HepG2 (cell line): ENCODE data around the gene FAM81A. TPM values are rescaled to one million over a fixed set of nuclear protein-coding genes. Genes with fewer than 3 reads are reported as not detected.

Experiments used
- ATAC-seq: fragments of 200-7000 bp; cut with Tn5 transposase; 3 replicates; pipeline ENCODE4 v1.9.1; 2020; ENCODE audit warnings: mild to moderate bottlenecking, moderate library complexity
- BruUV-seq: library from RNA; stranded (reverse); fragments of 400-500 nt; replicated peaks from 2 replicates; lab custom pipeline; 2021; lab: Mats Ljungman, UMichigan
- CTCF ChIA-PET: fragments of 300-600 bp; formaldehyde crosslinking; extraction: SDS; loops from one replicate; lab custom pipeline; 2021; ENCODE audit warnings: low total read pairs, inconsistent platforms, low intra/inter-chr PET ratio; lab: Yijun Ruan, JAX
- POLR2A ChIA-PET: fragments of 350-600 bp; sonication (Branson Sonifier 250); formaldehyde crosslinking; loops from one replicate; lab custom pipeline; 2020; ENCODE audit warnings: antibody characterized with exemption, inconsistent platforms; lab: Yijun Ruan, JAX
- DNase-seq: peaks from one replicate; pipeline ENCODE4 v3.0.0-alpha.2; 2015; ENCODE audit warnings: low spot score
- FAIRE-seq: peaks from 3 replicates; lab custom pipeline; 2011; peaks lifted over from hg19 to GRCh38; lab: Jason Lieb, UNC
- H2AFZ ChIP-seq: one replicate; pipeline ENCODE4 v1.6.1; 2011; ENCODE audit warnings: low read length, inconsistent platforms
- H3K27ac ChIP-seq: fragments of 300-600 bp; 3 replicates; pipeline ENCODE4 v1.8.0; 2011; ENCODE audit warnings: mixed run types, mild to moderate bottlenecking, mixed read lengths, low read length, inconsistent platforms; ENCODE audit not compliant: insufficient read depth; ENCODE audit errors: extremely low read length
- H3K27me3 ChIP-seq, 2 experiments: fragments of 200-600 bp in 1 of 2; 2 replicates in 1 of 2; 3 replicates in 1 of 2; pipeline versions ENCODE4 v1.6.0 to v1.8.0; 2011; ENCODE audit warnings: low read length in 2 of 2, mild to moderate bottlenecking in 2 of 2, moderate library complexity in 2 of 2, inconsistent platforms in 1 of 2; ENCODE audit not compliant: insufficient read depth in 2 of 2, control insufficient read depth in 1 of 2
- H3K36me3 ChIP-seq, 2 experiments: fragments of 200-600 bp in 1 of 2; replicated peaks in 1 of 2; 2 replicates in 1 of 2; 3 replicates in 1 of 2; pipeline versions ENCODE4 v1.5.1 to v1.8.0; 2011; ENCODE audit warnings: low read length in 2 of 2, inconsistent platforms in 1 of 2; ENCODE audit not compliant: insufficient read depth in 2 of 2, control insufficient read depth in 1 of 2
- H3K4me1 ChIP-seq: 2 replicates; pipeline ENCODE4 v1.5.1; 2012; ENCODE audit warnings: low read length, inconsistent platforms; ENCODE audit not compliant: insufficient read depth
- H3K4me2 ChIP-seq: 2 replicates; pipeline ENCODE4 v1.6.0; 2011; ENCODE audit warnings: low read depth, low read length, inconsistent platforms
- H3K4me3 ChIP-seq, 3 experiments: fragments of 200-600 bp in 1 of 3; sonication (generic), shearing (Covaris generic) in 1 of 3; replicated peaks in 1 of 3; 2 replicates each; pipeline ENCODE4 v1.5.1; 2011 to 2016; ENCODE audit warnings: low read length in 3 of 3, inconsistent platforms in 2 of 3, low read depth in 2 of 3, mild to moderate bottlenecking in 2 of 3, control low read depth in 1 of 3, mixed read lengths in 1 of 3; ENCODE audit not compliant: insufficient read depth in 1 of 3
- H3K79me2 ChIP-seq: one replicate; pipeline ENCODE4 v1.6.1; 2011; ENCODE audit warnings: low read length, inconsistent platforms; ENCODE audit not compliant: insufficient read depth
- H3K9ac ChIP-seq: 2 replicates; pipeline ENCODE4 v1.6.0; 2011; ENCODE audit warnings: mild to moderate bottlenecking, low read depth, low read length, inconsistent platforms; ENCODE audit not compliant: insufficient read depth
- H3K9me3 ChIP-seq: 2 replicates; pipeline ENCODE4 v1.5.1; 2012; ENCODE audit warnings: mild to moderate bottlenecking, low read length
- H4K20me1 ChIP-seq: 2 replicates; pipeline ENCODE4 v1.6.0; 2011; ENCODE audit warnings: inconsistent platforms, mild to moderate bottlenecking, low read length, moderate library complexity; ENCODE audit not compliant: insufficient read depth
- NR3C1 ChIP-seq: sonication (generic); formaldehyde crosslinking; IDR thresholded peaks from 2 replicates; pipeline ENCODE4 v1.4.0; 2020; ENCODE audit warnings: missing genetic modification reagents
- SALL1 ChIP-seq: sonication (generic); formaldehyde crosslinking; IDR thresholded peaks from 2 replicates; pipeline ENCODE4 v1.8.0; 2022; ENCODE audit warnings: mild to moderate bottlenecking, missing genetic modification reagents
- SMARCC2 ChIP-seq: fragments of 450-650 bp; IDR thresholded peaks from 2 replicates; pipeline ENCODE4 v1.6.1; 2017; ENCODE audit warnings: antibody characterized with exemption, mild to moderate bottlenecking
- ZNF367 ChIP-seq: sonication (generic); formaldehyde crosslinking; IDR thresholded peaks from 2 replicates; pipeline ENCODE4 v1.4.0; 2020; ENCODE audit warnings: missing genetic modification reagents, borderline replicate concordance
- ZNF773 ChIP-seq: sonication (generic); formaldehyde crosslinking; IDR thresholded peaks from 2 replicates; pipeline ENCODE4 v1.4.0; 2020; ENCODE audit warnings: missing genetic modification reagents, borderline replicate concordance
- WGBS: methylation state at CpG from one replicate; pipeline ENCODE4 v1.1.6; 2017; ENCODE audit warnings: low lambda C conversion rate; 5-methylcytosine and 5-hydroxymethylcytosine counted together
- in situ Hi-C: cut with HindIII; loops from 2 replicates; pipeline ENCODE4 v1.10.0; 2017; ENCODE audit warnings: low pct_unique_long_range_greater_than_20kb; ENCODE audit not compliant: extremely low pct_ligation_motif_present
- intact Hi-C: fragments of 100-400 bp; cut with micrococcal nuclease; formaldehyde crosslinking; loops from one replicate; pipeline ENCODE4 v1.10.0; 2022; ENCODE audit not compliant: unreplicated experiment
- polyA plus RNA-seq, 8 experiments: library from polyadenylated mRNA; depleted of rRNA in 3 of 8; stranded (reverse) in 7 of 8; unstranded in 1 of 8; fragments of >200 nt; fragmentation: Illumina TruSeq in 4 of 8; extraction: Trizol in 4 of 8; gene quantifications; 2 replicates each; pipeline versions ENCODE4 v1.2.1 to v1.2.3, GENCODE V29; 2011 to 2016; ENCODE audit warnings: low read depth in 4 of 8, missing spikeins in 1 of 8, mixed read lengths in 1 of 8; ENCODE audit not compliant: insufficient read depth in 1 of 8
- total RNA-seq, 5 experiments: library from RNA; depleted of rRNA; stranded (reverse); fragments of >200 nt; fragmentation: Illumina TruSeq; extraction: Trizol; gene quantifications; 2 replicates each; pipeline ENCODE4 v1.2.3, GENCODE V29; 2016; ENCODE audit warnings: low read depth in 1 of 5
- TF ChIP-seq, protein P1 (sequence below): sonication (generic); formaldehyde crosslinking; IDR thresholded peaks from 2 replicates; pipeline ENCODE4 v1.5.0; 2020; ENCODE audit warnings: missing genetic modification reagents
- TF ChIP-seq, protein P2 (sequence below): sonication (generic); formaldehyde crosslinking; IDR thresholded peaks from 2 replicates; pipeline ENCODE4 v1.4.0; 2020; ENCODE audit warnings: missing genetic modification reagents
- TF ChIP-seq, protein P3 (sequence below): sonication (generic); formaldehyde crosslinking; IDR thresholded peaks from 2 replicates; pipeline ENCODE4 v1.4.0; 2020; ENCODE audit warnings: missing genetic modification reagents
- TF ChIP-seq, protein P4 (sequence below): sonication (generic); formaldehyde crosslinking; IDR thresholded peaks from 2 replicates; pipeline ENCODE4 v1.9.0; 2021; ENCODE audit warnings: missing genetic modification reagents, borderline replicate concordance

FAM81A gene
- total and polyA plus RNA-seq, 2 of the 13 experiments (the other 11 are each of a cell fraction or from before 2014, with no cell fraction given): 0.09 TPM; not detected in 1

DNA sequence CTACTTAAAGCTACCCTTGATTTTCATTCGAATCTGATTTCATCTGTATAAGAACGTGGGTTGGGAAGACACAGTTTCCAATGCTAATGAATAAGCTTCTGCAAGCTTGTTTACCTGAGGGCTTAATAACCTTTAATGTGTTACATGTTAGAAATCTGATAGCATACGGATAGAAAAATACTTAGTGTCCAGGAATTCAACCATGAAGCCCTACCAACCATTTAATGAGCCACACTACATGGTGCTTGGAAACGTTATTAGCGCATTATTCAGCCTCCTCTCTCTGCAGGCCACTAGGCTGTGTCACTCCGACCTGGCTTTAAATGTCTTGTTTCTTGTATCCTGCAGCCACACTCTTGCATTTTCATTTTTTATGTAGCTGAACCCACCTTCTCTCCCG lies 1.6 kb downstream of the FAM81A start:
- Histone ChIP-seq H3K27me3 (peaks cover 0 to 51% of the 10 kb centered on the region in 2 experiments; a peak in 3 of 5 replicates), H2AFZ (no peak overlapping the region), H3K9me3 (no peaks in the 10 kb centered on the region), H3K36me3 (no peaks in the 10 kb centered on the region), H3K4me2 (no peak overlapping the region), H3K4me1 (peaks cover 22% of the 10 kb centered on the region), H3K27ac (no peak overlapping the region), H3K79me2 (no peaks in the 10 kb centered on the region), H3K4me3 (no peak overlapping the region), H3K9ac (no peak overlapping the region), H4K20me1 (no peaks in the 10 kb centered on the region)
- DNase-seq: no peak
- POLR2A ChIA-PET: no interaction called here
- WGBS: 45% methylated on average over 6 of the region's 7 CpGs
- FAIRE-seq: no peak
- CTCF ChIA-PET: no interaction called here
- no peak for ATAC-seq
- TF ChIP-seq, protein P1, sequence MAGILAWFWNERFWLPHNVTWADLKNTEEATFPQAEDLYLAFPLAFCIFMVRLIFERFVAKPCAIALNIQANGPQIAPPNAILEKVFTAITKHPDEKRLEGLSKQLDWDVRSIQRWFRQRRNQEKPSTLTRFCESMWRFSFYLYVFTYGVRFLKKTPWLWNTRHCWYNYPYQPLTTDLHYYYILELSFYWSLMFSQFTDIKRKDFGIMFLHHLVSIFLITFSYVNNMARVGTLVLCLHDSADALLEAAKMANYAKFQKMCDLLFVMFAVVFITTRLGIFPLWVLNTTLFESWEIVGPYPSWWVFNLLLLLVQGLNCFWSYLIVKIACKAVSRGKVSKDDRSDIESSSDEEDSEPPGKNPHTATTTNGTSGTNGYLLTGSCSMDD (CRISPR knock-in tag): no peak
- TF ChIP-seq, protein P2, sequence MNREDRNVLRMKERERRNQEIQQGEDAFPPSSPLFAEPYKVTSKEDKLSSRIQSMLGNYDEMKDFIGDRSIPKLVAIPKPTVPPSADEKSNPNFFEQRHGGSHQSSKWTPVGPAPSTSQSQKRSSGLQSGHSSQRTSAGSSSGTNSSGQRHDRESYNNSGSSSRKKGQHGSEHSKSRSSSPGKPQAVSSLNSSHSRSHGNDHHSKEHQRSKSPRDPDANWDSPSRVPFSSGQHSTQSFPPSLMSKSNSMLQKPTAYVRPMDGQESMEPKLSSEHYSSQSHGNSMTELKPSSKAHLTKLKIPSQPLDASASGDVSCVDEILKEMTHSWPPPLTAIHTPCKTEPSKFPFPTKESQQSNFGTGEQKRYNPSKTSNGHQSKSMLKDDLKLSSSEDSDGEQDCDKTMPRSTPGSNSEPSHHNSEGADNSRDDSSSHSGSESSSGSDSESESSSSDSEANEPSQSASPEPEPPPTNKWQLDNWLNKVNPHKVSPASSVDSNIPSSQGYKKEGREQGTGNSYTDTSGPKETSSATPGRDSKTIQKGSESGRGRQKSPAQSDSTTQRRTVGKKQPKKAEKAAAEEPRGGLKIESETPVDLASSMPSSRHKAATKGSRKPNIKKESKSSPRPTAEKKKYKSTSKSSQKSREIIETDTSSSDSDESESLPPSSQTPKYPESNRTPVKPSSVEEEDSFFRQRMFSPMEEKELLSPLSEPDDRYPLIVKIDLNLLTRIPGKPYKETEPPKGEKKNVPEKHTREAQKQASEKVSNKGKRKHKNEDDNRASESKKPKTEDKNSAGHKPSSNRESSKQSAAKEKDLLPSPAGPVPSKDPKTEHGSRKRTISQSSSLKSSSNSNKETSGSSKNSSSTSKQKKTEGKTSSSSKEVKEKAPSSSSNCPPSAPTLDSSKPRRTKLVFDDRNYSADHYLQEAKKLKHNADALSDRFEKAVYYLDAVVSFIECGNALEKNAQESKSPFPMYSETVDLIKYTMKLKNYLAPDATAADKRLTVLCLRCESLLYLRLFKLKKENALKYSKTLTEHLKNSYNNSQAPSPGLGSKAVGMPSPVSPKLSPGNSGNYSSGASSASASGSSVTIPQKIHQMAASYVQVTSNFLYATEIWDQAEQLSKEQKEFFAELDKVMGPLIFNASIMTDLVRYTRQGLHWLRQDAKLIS (CRISPR knock-in tag): no peak
- no peak for TF ChIP-seq ZNF367 (CRISPR knock-in tag)
- TF ChIP-seq ZNF773: no peak
- TF ChIP-seq SMARCC2: no peak
- TF ChIP-seq, protein P3, sequence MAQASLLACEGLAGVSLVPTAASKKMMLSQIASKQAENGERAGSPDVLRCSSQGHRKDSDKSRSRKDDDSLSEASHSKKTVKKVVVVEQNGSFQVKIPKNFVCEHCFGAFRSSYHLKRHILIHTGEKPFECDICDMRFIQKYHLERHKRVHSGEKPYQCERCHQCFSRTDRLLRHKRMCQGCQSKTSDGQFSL (CRISPR knock-in tag): no peak
- TF ChIP-seq SALL1 (CRISPR knock-in tag): no peak
- TF ChIP-seq, protein P4, sequence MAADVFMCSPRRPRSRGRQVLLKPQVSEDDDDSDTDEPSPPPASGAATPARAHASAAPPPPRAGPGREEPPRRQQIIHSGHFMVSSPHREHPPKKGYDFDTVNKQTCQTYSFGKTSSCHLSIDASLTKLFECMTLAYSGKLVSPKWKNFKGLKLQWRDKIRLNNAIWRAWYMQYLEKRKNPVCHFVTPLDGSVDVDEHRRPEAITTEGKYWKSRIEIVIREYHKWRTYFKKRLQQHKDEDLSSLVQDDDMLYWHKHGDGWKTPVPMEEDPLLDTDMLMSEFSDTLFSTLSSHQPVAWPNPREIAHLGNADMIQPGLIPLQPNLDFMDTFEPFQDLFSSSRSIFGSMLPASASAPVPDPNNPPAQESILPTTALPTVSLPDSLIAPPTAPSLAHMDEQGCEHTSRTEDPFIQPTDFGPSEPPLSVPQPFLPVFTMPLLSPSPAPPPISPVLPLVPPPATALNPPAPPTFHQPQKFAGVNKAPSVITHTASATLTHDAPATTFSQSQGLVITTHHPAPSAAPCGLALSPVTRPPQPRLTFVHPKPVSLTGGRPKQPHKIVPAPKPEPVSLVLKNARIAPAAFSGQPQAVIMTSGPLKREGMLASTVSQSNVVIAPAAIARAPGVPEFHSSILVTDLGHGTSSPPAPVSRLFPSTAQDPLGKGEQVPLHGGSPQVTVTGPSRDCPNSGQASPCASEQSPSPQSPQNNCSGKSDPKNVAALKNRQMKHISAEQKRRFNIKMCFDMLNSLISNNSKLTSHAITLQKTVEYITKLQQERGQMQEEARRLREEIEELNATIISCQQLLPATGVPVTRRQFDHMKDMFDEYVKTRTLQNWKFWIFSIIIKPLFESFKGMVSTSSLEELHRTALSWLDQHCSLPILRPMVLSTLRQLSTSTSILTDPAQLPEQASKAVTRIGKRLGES: no peak
- TF ChIP-seq NR3C1 (CRISPR knock-in tag): no peak
- intact Hi-C loops: no loop called here
- BruUV-seq: no TSS peak
- in situ Hi-C loops: no loop called here
